Osteocyte (in vitro differentiated cells): ENCODE measurements around the gene GRAMD1B. TPM values are rescaled to one million over a fixed set of nuclear protein-coding genes. Genes with fewer than 3 reads are reported as not detected.

Experiments
- DNase-seq: peaks from one replicate; pipeline ENCODE4 v3.0.0; 2021; ENCODE audit warnings: mixed read lengths; ENCODE audit not compliant: unreplicated experiment; ENCODE audit errors: extremely low spot score
- H3K27ac Mint-ChIP-seq: one replicate; pipeline ENCODE4 v1.8.0; 2021; ENCODE audit warnings: mild to moderate bottlenecking, mixed read lengths; ENCODE audit not compliant: unreplicated experiment
- H3K27me3 Mint-ChIP-seq: one replicate; pipeline ENCODE4 v1.8.0; 2021; ENCODE audit warnings: mixed read lengths; ENCODE audit not compliant: unreplicated experiment
- H3K36me3 Mint-ChIP-seq: one replicate; pipeline ENCODE4 v1.8.0; 2021; ENCODE audit warnings: mixed read lengths; ENCODE audit not compliant: unreplicated experiment
- H3K4me1 Mint-ChIP-seq: one replicate; pipeline ENCODE4 v1.8.0; 2021; ENCODE audit warnings: mixed read lengths; ENCODE audit not compliant: unreplicated experiment
- H3K4me3 Mint-ChIP-seq: one replicate; pipeline ENCODE4 v1.8.0; 2021; ENCODE audit warnings: mild to moderate bottlenecking, moderate library complexity, mixed read lengths; ENCODE audit not compliant: unreplicated experiment
- H3K9me3 Mint-ChIP-seq: one replicate; pipeline ENCODE4 v1.8.0; 2021; ENCODE audit warnings: mixed read lengths; ENCODE audit not compliant: unreplicated experiment
- CTCF ChIP-seq: fragments of 200-600 bp; sonication (generic); IDR thresholded peaks from 2 replicates; pipeline ENCODE4 v1.5.0; 2021; ENCODE audit warnings: antibody characterized with exemption, mild to moderate bottlenecking, moderate library complexity
- total RNA-seq: library from RNA; stranded (reverse); gene quantifications from 2 replicates; pipeline ENCODE4 v1.2.1, GENCODE V29; 2021

Gene GRAMD1B
- total RNA-seq, 1 donor from 2014 or later, result 1.9 TPM

GRCh38 chr11:123494195-123495050 is 64.4 kb downstream of the GRAMD1B start:
- DNase-seq, result no peak
- Mint-ChIP-seq H3K4me1 (peaks cover 8% of the 10 kb centered on the region), H3K27ac (no peak overlapping the region), H3K4me3 (no peak overlapping the region), H3K9me3 (no peaks in the 10 kb centered on the region), H3K27me3 (no peaks in the 10 kb centered on the region), H3K36me3 (no peaks in the 10 kb centered on the region)
- TF ChIP-seq CTCF, result no peak

- Mint-ChIP-seq H3K27me3 (no peaks in the 10 kb centered on the region), H3K27ac (no peak overlapping the region), H3K36me3 (no peaks in the 10 kb centered on the region), H3K4me1 (no peaks in the 10 kb centered on the region), H3K4me3 (no peak overlapping the region), H3K9me3 (no peaks in the 10 kb centered on the region)
- DNase-seq, result no peak
- no peak for TF ChIP-seq CTCF
Observed at GRCh38 chr11:123504401-123504800, 74.3 kb downstream of the GRAMD1B start.

- H3K4me1 Mint-ChIP-seq, result peaks cover 1% of the 10 kb centered on the region
- no peak for TF ChIP-seq CTCF
- no peaks in the 10 kb centered on the region for H3K36me3 Mint-ChIP-seq
- H3K4me3 Mint-ChIP-seq, result no peak overlapping the region
- no peak for DNase-seq
- no peak overlapping the region for H3K27ac Mint-ChIP-seq
- no peaks in the 10 kb centered on the region for H3K9me3 Mint-ChIP-seq
- H3K27me3 Mint-ChIP-seq, result no peaks in the 10 kb centered on the region
Observed at GRCh38 chr11:123505546-123506299, 75.7 kb downstream of the GRAMD1B start.

GRCh38 chr11:123507043-123507442 is 77.0 kb downstream of the GRAMD1B start:
- Mint-ChIP-seq H3K36me3 (no peaks in the 10 kb centered on the region), H3K4me1 (peaks cover 7% of the 10 kb centered on the region), H3K9me3 (no peaks in the 10 kb centered on the region), H3K27ac (no peak overlapping the region), H3K27me3 (no peaks in the 10 kb centered on the region), H3K4me3 (no peak overlapping the region)
- DNase-seq, result no peak
- TF ChIP-seq CTCF, result no peak
